ENCODE measurements around the gene PPP1R7.

Gene PPP1R7

GRCh38 chr2:241213041-241213440 lies 62.8 kb downstream of the PPP1R7 start:
- no peak for DNase-seq (ENCODE audit: low read depth in 2 of 2)

GRCh38 chr2:241213567-241213966 lies 63.3 kb downstream of the PPP1R7 start:
- no peak for DNase-seq (ENCODE audit: low read depth in 2 of 2)

- DNase-seq (ENCODE audit: low read depth in 2 of 2), result no peak
Observed at GRCh38 chr2:241214209-241214608, 63.9 kb downstream of the PPP1R7 start.

- no peak for DNase-seq (ENCODE audit: low read depth in 2 of 2)
Observed at GRCh38 chr2:241214766-241215165, 64.5 kb downstream of the PPP1R7 start.

- DNase-seq (ENCODE audit: low read depth in 2 of 2), result no peak
Observed at GRCh38 chr2:241215421-241215820, 65.2 kb downstream of the PPP1R7 start.

GRCh38 chr2:241216211-241216761 lies 66.0 kb downstream of the PPP1R7 start:
- no peak for DNase-seq (ENCODE audit: low read depth in 2 of 2)

GRCh38 chr2:241217320-241218031 lies 67.2 kb downstream of the PPP1R7 start:
- no peak for DNase-seq (ENCODE audit: low read depth in 2 of 2)

GRCh38 chr2:241218131-241219029 lies 68.1 kb downstream of the PPP1R7 start:
- DNase-seq (ENCODE audit: low read depth in 2 of 2), result no peak

- DNase-seq (ENCODE audit: low read depth in 2 of 2), result no peak
Observed at GRCh38 chr2:241219030-241219382, 68.7 kb downstream of the PPP1R7 start.

- DNase-seq (ENCODE audit: low read depth in 2 of 2), result no peak
Observed at GRCh38 chr2:241219856-241220356, 69.6 kb downstream of the PPP1R7 start.

GRCh38 chr2:241223211-241224017 lies 73.1 kb downstream of the PPP1R7 start:
- DNase-seq (ENCODE audit: low read depth in 2 of 2), result no peak

GRCh38 chr2:241224018-241224850 lies 74.0 kb downstream of the PPP1R7 start:
- no peak for DNase-seq (ENCODE audit: low read depth in 2 of 2)

GRCh38 chr2:241224851-241225438 lies 74.7 kb downstream of the PPP1R7 start:
- DNase-seq (ENCODE audit: low read depth in 2 of 2), result no peak

- no peak for DNase-seq (ENCODE audit: low read depth in 2 of 2)
Observed at GRCh38 chr2:241225545-241225944, 75.3 kb downstream of the PPP1R7 start.

- DNase-seq (ENCODE audit: low read depth in 2 of 2), result no peak
Observed at GRCh38 chr2:241225983-241226382, 75.7 kb downstream of the PPP1R7 start.

- no peak for DNase-seq (ENCODE audit: low read depth in 2 of 2)
Observed at GRCh38 chr2:241226723-241227572, 76.7 kb downstream of the PPP1R7 start.

GRCh38 chr2:241227594-241227993 lies 77.3 kb downstream of the PPP1R7 start:
- DNase-seq (ENCODE audit: low read depth in 2 of 2), result no peak

- no peak for DNase-seq (ENCODE audit: low read depth in 2 of 2)
Observed at GRCh38 chr2:241228081-241228859, 78.0 kb downstream of the PPP1R7 start.
